HG03457 (cell line): ENCODE results near the gene CDC25A.
A peak's percentile ranks its signal among the peaks of the same experiment; 100 is the strongest.

Experiments
- ATAC-seq: cut with Tn5 transposase; IDR thresholded peaks from one replicate; pipeline ENCODE4 v1.9.1; 2021; ENCODE audit warnings: moderate number of reproducible peaks; ENCODE audit not compliant: unreplicated experiment

The CDC25A gene

GRCh38 chr3:48199117-48199516 is 10.9 kb upstream of the CDC25A start:
- ATAC-seq, result no peak

- no peak for ATAC-seq
Observed at GRCh38 chr3:48196611-48197010, 8.4 kb upstream of the CDC25A start.

GRCh38 chr3:48194446-48195071 is 6.3 kb upstream of the CDC25A start:
- no peak for ATAC-seq

GRCh38 chr3:48190911-48191310 is 2.7 kb upstream of the CDC25A start:
- ATAC-seq, result no peak

- no peak for ATAC-seq
Observed at GRCh38 chr3:48189321-48189720, 1.1 kb upstream of the CDC25A start.

GRCh38 chr3:48187579-48188265 is 495 bp downstream of the CDC25A start:
- peak; percentile 20 for ATAC-seq

GRCh38 chr3:48187301-48187578 is 977 bp downstream of the CDC25A start:
- no peak for ATAC-seq

GRCh38 chr3:48186631-48187300 is 1.5 kb downstream of the CDC25A start:
- no peak for ATAC-seq

- ATAC-seq, result no peak
Observed at GRCh38 chr3:48185129-48185528, 3.1 kb downstream of the CDC25A start.

- no peak for ATAC-seq
Observed at GRCh38 chr3:48184299-48184698, 3.9 kb downstream of the CDC25A start.

GRCh38 chr3:48180531-48181253 is 7.5 kb downstream of the CDC25A start:
- ATAC-seq, result no peak

- no peak for ATAC-seq
Observed at GRCh38 chr3:48180021-48180420, 8.2 kb downstream of the CDC25A start.

- ATAC-seq, result no peak
Observed at GRCh38 chr3:48178072-48178471, 10.1 kb downstream of the CDC25A start.

GRCh38 chr3:48157950-48158376 is 30.3 kb downstream of the CDC25A start:
- no peak for ATAC-seq

GRCh38 chr3:48157202-48157840 is 30.9 kb downstream of the CDC25A start:
- no peak for ATAC-seq

GRCh38 chr3:48156163-48156562 is 32.1 kb downstream of the CDC25A start:
- no peak for ATAC-seq

- ATAC-seq, result no peak
Observed at GRCh38 chr3:48155122-48155521, 33.1 kb downstream of the CDC25A start.

GRCh38 chr3:48151807-48152427 is 36.3 kb downstream of the CDC25A start:
- ATAC-seq, result no peak

GRCh38 chr3:48151058-48151806 is 37.0 kb downstream of the CDC25A start:
- no peak for ATAC-seq

- no peak for ATAC-seq
Observed at GRCh38 chr3:48143992-48144391, 44.2 kb downstream of the CDC25A start.
